Panc1 (cell line): ENCODE measurements around the gene CAMKMT. TPM values are rescaled to one million over a fixed set of nuclear protein-coding genes. Genes with fewer than 3 reads are reported as not detected.

Source experiments
- ATAC-seq: fragments of 200-7000 bp; cut with Tn5 transposase; 2 replicates; pipeline ENCODE4 v1.9.1; 2020; ENCODE audit warnings: mild to moderate bottlenecking, moderate library complexity
- BruUV-seq: library from RNA; stranded (reverse); fragments of 400-500 nt; replicated peaks from 2 replicates; lab custom pipeline; 2021; lab: Mats Ljungman, UMichigan
- CTCF ChIA-PET: fragments of 300-600 bp; sonication (Branson Sonifier 250); formaldehyde crosslinking; loops from one replicate; lab custom pipeline; 2022; ENCODE audit warnings: antibody characterized with exemption; lab: Charles Lee
- POLR2A ChIA-PET: fragments of 300-600 bp; sonication (Branson Sonifier 250); formaldehyde crosslinking; loops from one replicate; lab custom pipeline; 2022; ENCODE audit warnings: antibody characterized with exemption; lab: Charles Lee
- DNase-seq: peaks from one replicate; pipeline ENCODE4 v3.0.0-alpha.2; 2010; ENCODE audit warnings: low read depth, low spot score
- H3K27ac ChIP-seq: 2 replicates; pipeline ENCODE4 v1.5.1; 2011; ENCODE audit warnings: mild to moderate bottlenecking, low read length, inconsistent platforms
- H3K27me3 ChIP-seq: fragments of 200-500 bp; sonication (Bioruptor generic); 2 replicates; pipeline ENCODE4 v1.6.0; 2014; ENCODE audit warnings: low read length, inconsistent platforms; ENCODE audit not compliant: control insufficient read depth, insufficient read depth
- H3K36me3 ChIP-seq: fragments of 200-500 bp; sonication (Bioruptor generic); 2 replicates; pipeline ENCODE4 v1.5.1; 2014; ENCODE audit warnings: inconsistent platforms, mild to moderate bottlenecking, low read length, moderate library complexity; ENCODE audit not compliant: control insufficient read depth, insufficient read depth
- H3K4me1 ChIP-seq: 2 replicates; pipeline ENCODE4 v1.5.1; 2011; ENCODE audit warnings: inconsistent platforms, mild to moderate bottlenecking, low read length, moderate library complexity; ENCODE audit not compliant: control insufficient read depth, insufficient read depth
- H3K4me3 ChIP-seq, 2 experiments: 2 replicates each; pipeline ENCODE4 v1.5.1; 2011 to 2012; ENCODE audit warnings: low read depth in 2 of 2, low read length in 2 of 2, mild to moderate bottlenecking in 2 of 2, inconsistent platforms in 1 of 2, moderate library complexity in 1 of 2
- H3K9me3 ChIP-seq: fragments of 200-500 bp; sonication (Bioruptor generic); 2 replicates; pipeline ENCODE4 v1.5.1; 2014; ENCODE audit warnings: low read depth, mild to moderate bottlenecking, inconsistent platforms, low read length, moderate library complexity; ENCODE audit not compliant: control insufficient read depth, insufficient read depth
- CTCF ChIP-seq: fragments of 450-650 bp; IDR thresholded peaks from 2 replicates; pipeline ENCODE4 v1.5.1; 2017; ENCODE audit warnings: mild to moderate bottlenecking
- POLR2AphosphoS5 ChIP-seq: IDR thresholded peaks from 2 replicates; pipeline ENCODE4 v1.6.1; 2012; ENCODE audit warnings: mild to moderate bottlenecking, low read depth, low read length, moderate library complexity
- REST ChIP-seq, 2 experiments: IDR thresholded peaks; 2 replicates each; pipeline ENCODE4 v1.6.1; 2011 to 2012; ENCODE audit warnings: low read depth in 2 of 2, control low read depth in 1 of 2, low read length in 1 of 2, mild to moderate bottlenecking in 1 of 2, moderate library complexity in 1 of 2; ENCODE audit not compliant: insufficient read depth in 1 of 2
- SIN3A ChIP-seq: IDR thresholded peaks from 2 replicates; pipeline ENCODE4 v1.6.1; 2012; ENCODE audit warnings: low read depth, mild to moderate bottlenecking, low read length, moderate library complexity, borderline replicate concordance; ENCODE audit not compliant: insufficient read depth
- TCF7L2 ChIP-seq: IDR thresholded peaks from 2 replicates; pipeline ENCODE4 v1.6.1; 2011; ENCODE audit warnings: mild to moderate bottlenecking, low read depth, low read length, inconsistent platforms
- in situ Hi-C: cut with HindIII; loops from 2 replicates; pipeline ENCODE4 v1.10.0; 2016; ENCODE audit warnings: low sequenced_read_pairs, low pct_unique_long_range_greater_than_20kb
- intact Hi-C: fragments of 100-400 bp; cut with micrococcal nuclease; formaldehyde crosslinking; loops from one replicate; pipeline ENCODE4 v1.10.0; 2022; ENCODE audit not compliant: unreplicated experiment
- total RNA-seq: library from RNA; stranded (reverse); gene quantifications from one replicate; pipeline ENCODE4 v1.2.1, GENCODE V29; 2021; ENCODE audit not compliant: unreplicated experiment

The CAMKMT gene
- total RNA-seq, 1 experiment from 2014 or later, result 12.6 TPM

GRCh38 chr2:44352510-44352909 is 9.2 kb upstream of the CAMKMT start:
- DNase-seq (no peak), ATAC-seq (no peak)
- BruUV-seq, result no TSS peak
- intact Hi-C loops, result no loop called here
- H3K9me3 ChIP-seq, result no peaks in the 10 kb centered on the region
- no peaks in the 10 kb centered on the region for H3K4me1 ChIP-seq
- no peak overlapping the region for H3K4me3 ChIP-seq
- no peak overlapping the region for H3K27ac ChIP-seq
- CTCF ChIA-PET, result no interaction called here
- in situ Hi-C loops, result no loop called here
- no peak for TF ChIP-seq REST (IDR thresholded peaks at IDR 0.05; ENCODE audit: insufficient read depth in 1 of 2, low read depth in 2 of 2, low read length in 1 of 2)
- TF ChIP-seq SIN3A, result no peak
- no peak for TF ChIP-seq CTCF
- TF ChIP-seq TCF7L2, result no peak
- TF ChIP-seq POLR2AphosphoS5, result no peak
- POLR2A ChIA-PET, result no interaction called here
- H3K36me3 ChIP-seq, result no peaks in the 10 kb centered on the region
- no peaks in the 10 kb centered on the region for H3K27me3 ChIP-seq

- Histone ChIP-seq H3K9me3 (no peaks in the 10 kb centered on the region), H3K36me3 (no peaks in the 10 kb centered on the region), H3K27me3 (no peaks in the 10 kb centered on the region), H3K4me3 (no peak overlapping the region), H3K27ac (no peak overlapping the region), H3K4me1 (peaks cover 6% of the 10 kb centered on the region; the same call in 1 of the 2 replicates)
- TF ChIP-seq SIN3A (no peak), TCF7L2 (no peak)
- ChIA-PET CTCF (interaction anchor here (0.7 kb wide), 1 partner anchor 965 kb away, joined by 3 read pairs; no protein-coding TSS in a partner anchor), POLR2A (interaction anchor here (0.7 kb wide), 1 partner anchor 164 kb away, joined by 3 read pairs; no protein-coding TSS in a partner anchor)
- BruUV-seq, result no TSS peak
- in situ Hi-C loops, result no loop called here
- DNase-seq, result no peak
- no peak for ATAC-seq
- intact Hi-C loops, result no loop called here
Measured at GRCh38 chr2:44354761-44355160, 7.0 kb upstream of the CAMKMT start.

GRCh38 chr2:44358503-44358902 is 3.2 kb upstream of the CAMKMT start:
- CTCF ChIA-PET, result no interaction called here
- no TSS peak for BruUV-seq
- no peak overlapping the region for H3K27ac ChIP-seq

More at GRCh38 chr2:44358503-44358902, 3.2 kb upstream of the CAMKMT start:
- no peaks in the 10 kb centered on the region for H3K9me3 ChIP-seq
- H3K4me1 ChIP-seq, result peaks cover 14% of the 10 kb centered on the region
- TF ChIP-seq TCF7L2 (no peak), SIN3A (no peak), POLR2AphosphoS5 (no peak), CTCF (no peak), REST (IDR thresholded peaks at IDR 0.05; ENCODE audit: insufficient read depth in 1 of 2, low read depth in 2 of 2, low read length in 1 of 2) (no peak)
- H3K27me3 ChIP-seq, result no peaks in the 10 kb centered on the region
- peaks cover 4% of the 10 kb centered on the region; the same call in 1 of the 2 replicates for H3K36me3 ChIP-seq
- in situ Hi-C loops, result no loop called here
- DNase-seq, result no peak
- POLR2A ChIA-PET, result interaction anchor here (0.7 kb wide), 1 partner anchor 108 kb away, joined by 9 read pairs; no protein-coding TSS in a partner anchor
- intact Hi-C loops, result no loop called here
- no peak overlapping the region for H3K4me3 ChIP-seq
- no peak for ATAC-seq
